GM18511 (cell line): ENCODE results near the gene ADAT1.
A peak's percentile ranks its signal among the peaks of the same experiment; 100 is the strongest.
"Not testable (repeated sequence)": the region's sequence is repeated elsewhere in the genome, so short reads cannot be mapped to it uniquely, and the experiment has no call there.

ENCODE experiments used
- ATAC-seq: cut with Tn5 transposase; IDR thresholded peaks from one replicate; pipeline ENCODE4 v1.9.1; 2021; ENCODE audit warnings: mild to moderate bottlenecking, moderate library complexity; ENCODE audit not compliant: unreplicated experiment

Gene ADAT1

DNA sequence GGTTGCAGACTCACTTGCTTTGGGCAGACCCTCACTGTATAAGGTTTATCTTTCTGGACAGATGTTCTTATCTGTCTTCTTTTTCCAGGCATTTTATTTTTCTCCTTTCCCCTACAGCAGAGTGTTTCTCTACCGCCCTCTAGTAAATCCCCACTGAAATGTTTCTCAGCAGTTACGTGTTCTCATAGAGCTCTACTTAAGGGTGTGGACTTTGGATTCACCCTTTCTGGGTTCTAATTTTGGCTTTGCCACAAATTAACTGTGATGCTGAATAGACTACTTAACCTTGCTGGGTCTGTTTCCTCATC lies 2.0 kb downstream of the ADAT1 start:
- ATAC-seq = no peak

DNA sequence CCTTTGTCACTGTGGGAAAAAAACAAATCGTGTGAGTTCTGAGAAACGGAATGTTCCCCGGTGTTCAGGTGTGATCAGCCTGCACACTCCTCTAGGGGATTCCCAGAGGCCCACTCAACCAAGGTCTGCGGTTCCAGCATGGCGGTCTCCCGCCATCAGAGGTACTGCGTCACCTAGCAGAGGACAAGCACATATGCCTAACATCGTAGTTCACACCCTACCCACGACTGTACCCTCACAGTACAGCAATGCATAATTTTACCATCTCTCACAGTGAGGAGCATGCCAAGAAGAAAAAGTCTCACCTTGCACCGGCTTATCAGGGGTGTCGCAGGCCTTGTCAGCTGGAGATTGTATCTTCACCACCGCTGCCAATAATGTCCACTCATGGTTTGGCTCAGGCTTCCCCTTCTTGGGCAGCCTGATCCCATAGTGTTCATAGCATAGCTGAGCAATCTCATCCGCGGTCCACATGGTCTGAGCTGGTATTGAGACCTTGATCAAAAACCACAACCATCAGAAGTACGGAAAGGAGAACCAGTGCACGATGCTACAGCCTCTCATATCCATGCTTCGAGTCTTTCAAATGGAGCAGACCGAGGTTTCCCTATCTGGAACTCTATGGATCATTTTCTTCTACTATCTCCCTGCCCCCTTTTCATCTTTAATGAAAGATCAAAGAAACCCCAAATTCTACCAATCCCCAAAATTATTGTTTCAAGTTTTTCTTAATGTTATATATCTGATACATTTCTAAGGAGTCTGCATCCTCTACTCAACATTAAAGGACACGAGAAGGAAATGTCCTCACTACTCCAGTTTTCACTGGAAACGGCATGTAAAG lies 2.5 kb downstream of the ADAT1 start:
- no peak for ATAC-seq

DNA sequence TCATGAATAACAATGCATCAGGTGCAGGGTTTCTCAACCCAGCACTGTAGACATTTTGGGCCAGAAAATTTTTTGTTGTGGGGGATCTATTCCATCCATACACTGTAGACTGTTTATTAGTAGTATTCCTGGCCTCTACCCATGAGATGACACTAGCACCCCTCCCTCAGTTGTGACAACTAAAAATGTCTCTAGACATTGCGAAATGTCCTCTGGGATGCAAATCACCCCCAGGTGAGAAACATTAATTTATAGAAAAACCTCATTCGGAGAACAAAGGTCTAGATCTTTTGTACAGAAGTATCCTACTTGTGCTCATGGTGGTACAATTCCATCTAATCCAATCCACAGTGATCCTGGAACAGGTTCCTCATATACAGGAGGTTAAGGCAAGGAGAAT lies 4.3 kb downstream of the ADAT1 start:
- no peak for ATAC-seq

DNA sequence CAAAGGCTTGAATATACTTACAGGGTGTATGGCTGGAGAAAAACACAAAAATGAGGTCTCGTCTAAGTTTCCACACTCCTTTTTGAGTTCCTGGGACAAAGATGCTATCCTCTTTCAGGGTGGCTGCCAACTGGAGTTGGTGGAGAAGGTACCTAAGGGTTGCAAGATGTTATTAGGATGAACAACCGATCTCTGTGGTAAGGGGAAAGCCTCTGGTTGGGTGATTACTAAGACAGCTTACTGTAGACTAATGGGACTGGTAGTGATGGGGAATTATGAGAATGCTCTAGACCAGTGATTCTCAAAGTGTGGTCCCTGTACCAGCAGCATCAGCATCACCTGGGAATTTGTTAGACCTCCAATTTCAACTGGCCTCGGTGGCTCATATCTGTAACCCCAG lies 6.0 kb downstream of the ADAT1 start:
- ATAC-seq = no peak

DNA sequence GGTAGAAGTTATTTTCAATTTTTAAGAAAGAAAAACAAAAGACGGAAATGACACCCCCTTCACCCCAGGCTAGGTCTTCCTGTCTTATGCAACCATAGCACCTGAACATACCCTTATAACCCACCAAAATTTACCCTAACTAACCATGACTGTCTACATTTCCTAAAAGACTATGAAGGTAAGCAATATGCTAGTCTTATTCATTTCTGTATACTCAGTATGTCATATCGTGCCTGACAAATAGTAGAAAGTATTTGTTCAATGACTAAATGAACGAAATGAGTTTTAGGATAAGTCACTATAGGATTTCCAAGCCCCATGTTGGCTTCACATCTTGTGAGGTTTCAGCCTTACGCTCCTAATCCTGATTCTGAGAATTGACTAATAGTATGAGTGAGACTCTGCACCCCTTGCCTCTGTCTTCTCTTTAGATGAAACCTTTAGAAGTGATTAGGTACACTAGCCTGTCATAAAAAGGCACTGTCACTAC lies 6.5 kb downstream of the ADAT1 start:
- ATAC-seq = no peak

DNA sequence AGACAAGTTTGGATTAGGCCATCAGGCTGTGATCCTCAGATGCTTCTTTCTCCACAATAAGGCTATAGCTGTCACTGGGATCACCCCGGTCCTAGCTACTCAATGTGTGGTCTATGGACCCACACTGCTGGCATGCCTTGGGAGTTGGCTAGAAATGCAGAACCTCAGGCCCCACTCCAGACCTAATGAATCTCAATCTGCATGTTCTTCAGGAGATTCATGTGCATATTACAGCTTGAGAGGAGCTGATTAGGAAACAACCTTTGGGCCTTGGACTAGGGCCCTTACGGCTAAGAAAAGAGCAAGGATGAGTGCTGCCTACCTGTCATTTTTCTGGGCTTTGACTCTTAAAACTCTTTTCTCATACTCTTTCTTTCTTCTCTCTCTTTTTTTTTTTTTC lies 7.5 kb downstream of the ADAT1 start:
- no peak for ATAC-seq

DNA sequence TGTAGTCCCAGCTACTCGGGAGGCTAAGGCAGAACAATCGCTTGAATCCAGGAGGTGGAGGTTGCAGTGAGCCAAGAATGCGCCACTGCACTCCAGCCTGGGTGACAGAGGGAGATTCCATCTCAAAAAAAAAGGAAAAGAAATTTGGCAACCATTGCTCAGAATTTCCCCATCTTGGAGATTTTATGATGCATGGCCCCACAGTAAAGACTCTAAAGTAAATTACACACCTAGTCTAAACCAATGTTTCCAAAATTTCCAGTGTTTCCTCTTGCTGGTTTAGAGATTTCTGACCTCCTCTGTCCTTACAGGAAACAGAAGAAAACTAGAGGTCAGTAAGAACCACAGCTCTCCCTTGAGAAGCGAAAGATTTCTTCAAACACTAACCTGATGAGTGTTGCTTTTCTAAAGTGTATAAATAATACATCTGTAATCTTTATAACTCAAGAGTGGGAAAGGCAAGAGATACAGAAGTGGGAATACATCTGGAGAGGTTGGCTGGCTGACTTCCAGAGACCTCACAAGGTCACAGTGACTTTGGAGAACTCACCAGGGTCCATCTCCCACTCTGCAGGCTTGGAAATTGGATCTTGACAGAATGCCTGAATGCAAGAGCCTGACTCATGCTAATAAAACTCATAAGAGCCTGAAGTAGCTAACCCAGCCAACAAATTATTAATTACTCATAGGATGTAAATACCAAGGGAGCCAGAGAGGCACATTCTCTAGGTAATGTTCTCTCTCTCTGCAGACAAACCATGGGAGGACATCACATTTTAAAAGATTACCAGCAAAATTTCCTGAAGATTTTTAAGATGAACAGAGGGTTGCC lies 8.8 kb downstream of the ADAT1 start:
- no peak for ATAC-seq

DNA sequence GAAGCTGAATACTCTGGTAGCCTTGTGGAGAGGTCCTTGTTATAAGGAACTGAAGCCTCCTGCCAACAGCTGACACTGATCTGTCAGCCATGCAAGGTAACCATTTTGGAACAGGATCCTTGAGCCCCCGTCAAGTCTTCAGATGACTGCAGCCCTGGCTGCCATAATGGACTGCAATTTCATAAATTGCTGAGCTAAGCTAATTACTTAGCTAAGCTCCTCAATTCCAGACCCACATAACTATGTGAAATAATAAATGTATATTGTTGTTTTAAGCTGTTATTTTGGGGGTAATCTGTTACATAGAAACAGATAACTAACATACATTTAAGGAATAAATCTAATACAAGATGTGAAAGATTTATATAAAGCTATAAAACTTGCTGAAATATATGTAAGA lies 16.6 kb downstream of the ADAT1 start:
- ATAC-seq = no peak

DNA sequence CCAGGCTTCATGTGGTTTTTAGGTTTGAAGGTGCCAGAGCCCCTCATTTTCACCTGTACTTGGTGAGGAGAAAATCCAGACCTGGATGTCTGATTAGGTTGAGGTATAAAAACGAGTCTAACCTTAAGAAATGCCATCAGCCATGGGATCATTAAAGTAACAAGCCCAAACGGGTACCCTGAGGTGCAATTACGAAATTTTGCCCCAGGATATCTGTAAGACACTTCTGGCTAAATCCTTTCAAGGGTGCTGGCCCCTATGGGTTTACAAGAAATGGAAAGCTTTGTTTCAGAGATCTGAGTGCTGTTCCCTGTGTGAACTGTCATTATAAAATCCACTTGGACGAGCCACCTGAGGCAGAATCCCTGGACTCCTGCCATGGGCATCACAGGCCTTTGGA lies 19.8 kb downstream of the ADAT1 start:
- ATAC-seq = no peak

DNA sequence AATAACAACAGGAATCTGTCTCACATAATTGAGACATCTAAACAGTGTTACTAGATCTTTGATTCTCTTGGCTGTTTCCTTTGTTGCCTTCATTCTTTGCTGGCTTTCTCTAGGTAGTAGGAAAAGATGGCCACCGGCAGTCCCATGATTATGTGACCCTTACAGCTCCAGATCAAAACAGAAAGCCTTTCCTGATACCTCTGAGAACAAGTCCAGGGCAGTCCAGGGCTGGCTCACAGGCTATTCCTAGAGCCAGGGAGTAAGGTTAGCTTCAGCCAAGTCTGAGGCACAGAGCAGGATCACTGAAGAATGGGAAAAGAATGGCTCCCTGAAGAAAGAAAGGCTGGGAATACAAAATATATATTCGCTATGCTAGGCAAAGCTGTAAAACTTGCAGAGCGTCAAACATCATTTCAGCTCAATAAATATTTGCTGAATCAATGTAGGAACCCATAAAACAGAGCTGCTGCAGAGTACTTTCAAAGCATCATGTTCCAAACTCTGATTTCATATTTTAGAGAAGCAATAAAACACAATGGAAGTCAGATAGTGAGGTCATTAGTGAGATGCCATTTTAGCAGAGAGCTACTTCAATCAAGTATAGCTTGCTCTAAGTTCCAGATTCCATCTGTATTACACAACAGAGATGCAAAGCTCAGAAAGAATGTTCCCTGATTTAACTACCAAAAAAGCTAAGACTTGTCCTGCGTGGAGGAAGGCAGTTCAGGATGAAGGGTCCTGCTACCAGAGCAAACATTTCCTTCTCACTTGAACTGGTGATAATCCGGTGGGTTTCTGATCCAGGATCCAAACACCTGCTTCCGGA lies 23.4 kb downstream of the ADAT1 start:
- ATAC-seq = no peak

DNA sequence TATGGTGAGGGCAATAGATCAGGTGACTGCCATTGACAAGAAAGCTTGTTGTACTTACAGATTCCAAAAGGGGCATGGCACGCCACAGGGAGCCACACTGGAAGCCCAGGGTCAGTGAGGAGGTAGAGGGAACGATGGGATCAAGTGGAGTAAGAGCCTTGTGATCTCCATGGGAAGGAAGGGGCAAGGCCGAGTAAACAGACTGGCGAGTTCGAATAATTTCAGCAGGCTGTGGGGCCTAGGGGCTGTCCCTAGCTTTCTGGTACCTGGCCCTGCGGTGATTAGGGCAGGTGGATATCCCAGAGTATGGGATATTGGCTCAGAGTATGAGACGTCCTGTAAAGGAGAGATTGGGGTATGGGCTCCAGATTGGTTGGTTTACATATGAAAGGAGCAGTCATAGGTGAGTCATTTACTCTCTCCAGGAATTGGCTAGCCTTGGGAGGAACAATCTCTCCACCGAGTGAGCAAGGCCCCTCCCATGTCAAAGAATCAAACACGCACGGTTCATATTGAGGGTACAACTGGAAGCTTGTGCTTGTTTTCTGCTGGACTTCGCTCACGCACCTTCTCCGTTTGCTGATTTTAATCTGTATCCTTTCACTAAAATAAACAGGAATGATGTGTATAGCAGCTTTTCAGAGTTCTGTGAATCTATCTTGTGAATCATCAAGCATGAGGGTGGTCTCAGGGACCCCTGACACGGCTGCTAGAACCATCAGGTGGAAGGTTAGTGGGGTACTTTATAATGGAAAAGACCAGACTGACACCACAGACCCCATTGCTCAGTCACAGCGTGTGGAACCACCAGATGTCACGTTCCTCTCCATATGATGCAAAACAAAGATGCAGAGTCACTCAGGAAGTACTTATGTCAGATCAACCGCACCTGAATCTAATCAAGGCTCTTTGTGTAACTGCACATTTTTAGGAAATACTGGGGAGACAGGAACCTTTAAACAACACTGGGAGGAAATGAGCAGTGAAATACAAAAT lies 29.0 kb downstream of the ADAT1 start:
- no peak for ATAC-seq

DNA sequence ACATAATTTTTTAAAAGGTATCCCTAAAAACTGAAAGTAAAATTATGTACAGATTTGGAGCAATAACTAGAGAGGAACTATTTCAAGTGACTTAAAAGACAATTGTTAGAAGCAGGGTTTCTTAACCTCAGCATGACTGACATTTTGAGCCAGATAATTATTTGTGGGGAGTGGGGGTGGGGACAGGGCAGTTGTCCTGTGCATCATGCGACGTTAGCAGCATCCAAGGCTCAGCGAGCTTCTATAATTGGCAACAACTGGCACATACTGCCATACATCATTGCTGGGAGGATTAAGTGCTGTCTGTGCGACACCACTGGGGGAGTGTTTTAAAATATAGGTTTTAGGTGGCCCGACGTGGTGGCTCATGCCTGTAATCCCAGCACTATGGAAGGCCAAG lies 29.8 kb downstream of the ADAT1 start:
- no peak for ATAC-seq

DNA sequence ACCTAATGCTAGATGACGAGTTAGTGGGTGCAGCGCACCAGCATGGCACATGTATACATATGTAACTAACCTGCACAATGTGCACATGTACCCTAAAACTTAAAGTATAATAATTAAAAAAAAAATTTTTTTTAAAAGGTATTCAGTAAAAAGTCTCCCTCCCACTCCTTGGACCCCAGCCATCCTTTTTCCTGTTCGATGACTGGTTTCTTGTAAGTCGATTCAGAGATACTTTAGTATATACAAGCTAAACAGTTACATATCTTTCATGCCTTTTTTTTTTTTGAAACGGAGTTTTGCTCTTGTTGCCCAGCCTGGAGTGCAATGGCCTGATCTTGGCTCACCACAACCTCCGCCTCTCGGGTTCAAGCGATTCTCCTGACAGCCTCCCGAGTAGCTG lies 31.2 kb downstream of the ADAT1 start:
- ATAC-seq = not testable (repeated sequence)

DNA sequence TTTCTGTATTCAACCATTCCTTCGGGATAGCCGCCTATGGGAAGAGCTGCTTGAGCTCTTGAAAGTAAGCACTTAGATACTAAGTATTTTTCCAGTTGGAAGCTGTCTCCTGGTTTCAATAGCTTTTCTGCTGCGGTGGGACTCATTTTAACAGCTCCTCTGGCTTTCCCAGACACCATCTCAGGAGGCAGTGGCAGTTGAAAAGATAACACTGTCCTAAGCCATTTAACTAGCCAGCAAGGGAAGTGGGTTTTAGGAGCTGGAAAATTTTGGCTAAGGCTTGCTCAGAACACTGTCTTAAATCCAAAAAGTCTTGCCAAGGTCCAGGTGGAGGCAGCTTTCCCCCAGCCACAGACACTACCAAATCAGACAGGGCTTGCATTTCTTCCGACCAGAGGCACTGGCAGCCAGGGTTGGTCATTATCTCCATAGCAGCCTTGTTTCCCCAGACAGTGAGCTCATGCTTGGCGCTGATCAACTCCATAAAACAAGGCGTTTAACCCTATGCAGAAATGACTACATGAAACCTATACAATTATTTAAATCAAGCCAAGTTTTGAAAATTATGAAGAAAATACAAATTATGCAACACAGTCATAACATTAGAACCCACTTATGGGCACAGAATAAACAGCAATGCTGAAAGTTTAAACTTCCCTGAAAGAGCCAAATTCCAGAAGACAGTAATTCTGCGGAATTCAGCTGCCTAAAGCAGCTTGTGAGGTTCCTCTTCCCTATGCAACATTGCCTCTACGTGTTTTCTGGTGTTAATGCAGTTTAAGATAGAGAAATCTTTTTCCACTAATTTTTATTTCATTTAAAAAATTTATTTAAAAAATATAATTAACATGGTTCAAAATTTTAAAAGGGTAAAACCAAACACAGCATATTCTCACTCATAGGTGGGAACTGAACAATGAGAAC lies 31.9 kb downstream of the ADAT1 start:
- ATAC-seq = no peak

DNA sequence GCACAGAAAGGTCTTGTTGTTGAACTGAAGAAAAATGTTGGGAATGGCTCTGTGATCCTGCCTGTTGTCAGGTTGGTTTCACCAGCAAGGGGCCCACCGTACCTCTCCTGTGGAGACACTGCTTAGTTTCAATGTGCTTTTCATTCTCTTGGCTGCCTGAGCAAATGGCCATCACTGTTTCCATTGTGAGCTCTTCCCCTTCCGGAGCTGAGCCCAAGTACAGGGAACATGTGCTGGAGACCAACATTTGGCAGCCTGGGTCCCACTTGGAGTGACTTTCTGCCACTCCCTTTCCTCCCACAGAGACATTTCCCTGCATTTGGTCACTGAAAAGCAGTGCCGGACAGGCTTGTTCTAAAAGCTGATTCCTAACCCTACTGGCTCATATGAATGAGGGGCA lies 33.8 kb downstream of the ADAT1 start:
- no peak for ATAC-seq

DNA sequence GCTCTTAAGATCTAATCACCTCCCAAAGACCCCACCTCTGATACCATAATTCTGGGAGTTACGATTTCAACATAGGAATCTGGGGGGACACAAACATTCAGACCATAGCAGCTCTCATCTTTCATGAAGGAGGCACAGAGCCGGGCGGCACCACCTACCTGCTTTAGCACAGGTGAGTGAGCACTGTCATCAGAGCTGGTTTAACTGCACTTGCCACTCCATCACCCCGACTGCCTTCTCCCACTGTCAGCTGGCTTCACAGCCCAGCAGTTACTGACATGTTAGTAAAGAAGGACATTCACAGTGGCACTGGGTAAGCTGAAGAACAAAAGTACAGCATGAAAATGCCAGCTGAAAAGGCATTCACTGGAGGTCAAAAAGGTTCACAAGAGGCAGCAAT lies 34.4 kb downstream of the ADAT1 start:
- ATAC-seq = no peak

DNA sequence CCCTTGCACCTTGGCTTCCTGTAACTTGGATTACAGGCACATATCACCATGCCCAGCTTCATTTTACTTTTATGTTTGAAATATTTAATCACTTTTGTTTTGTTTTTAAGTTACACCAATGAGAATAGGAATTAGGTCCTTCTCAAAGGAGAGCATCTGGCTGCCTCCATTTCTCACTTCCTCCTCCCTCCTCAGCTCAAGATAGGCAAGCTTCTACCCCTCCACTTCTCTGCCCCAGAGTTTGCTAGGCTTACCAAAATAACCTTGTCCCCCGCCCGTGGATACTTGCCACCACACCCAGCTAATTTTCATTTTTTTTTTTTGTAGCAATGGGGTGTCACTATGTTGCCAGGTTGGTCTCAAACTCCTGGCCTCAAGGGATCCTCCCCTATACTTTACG lies 39.0 kb downstream of the ADAT1 start:
- peak; percentile 80 for ATAC-seq

DNA sequence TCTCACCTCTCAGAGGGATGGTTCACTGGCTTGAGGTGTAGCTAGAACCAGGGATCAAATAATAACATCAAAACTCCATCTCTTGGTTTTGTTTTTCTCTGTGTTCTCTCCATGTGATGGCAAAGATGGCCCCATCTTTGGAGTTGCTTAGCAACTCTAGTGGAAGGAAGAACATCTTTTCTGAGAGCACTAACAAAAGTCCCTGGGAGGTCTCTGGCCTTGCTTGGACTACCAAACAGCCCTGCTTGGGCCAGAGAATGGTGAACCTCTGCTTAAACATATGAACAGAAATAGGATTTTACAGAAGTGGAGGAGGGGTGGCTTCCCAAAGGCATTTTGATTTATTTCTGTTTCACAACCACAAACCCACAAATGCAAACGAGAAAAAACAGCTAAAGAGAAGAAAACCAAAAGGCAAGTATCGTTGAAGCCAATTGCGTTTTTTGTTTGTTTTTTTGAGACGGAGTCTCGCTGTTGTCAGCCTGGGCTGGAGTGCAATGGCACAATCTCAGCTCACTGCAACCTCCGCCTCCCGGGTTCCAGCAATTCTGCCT lies 43.7 kb downstream of the ADAT1 start:
- no peak for ATAC-seq

DNA sequence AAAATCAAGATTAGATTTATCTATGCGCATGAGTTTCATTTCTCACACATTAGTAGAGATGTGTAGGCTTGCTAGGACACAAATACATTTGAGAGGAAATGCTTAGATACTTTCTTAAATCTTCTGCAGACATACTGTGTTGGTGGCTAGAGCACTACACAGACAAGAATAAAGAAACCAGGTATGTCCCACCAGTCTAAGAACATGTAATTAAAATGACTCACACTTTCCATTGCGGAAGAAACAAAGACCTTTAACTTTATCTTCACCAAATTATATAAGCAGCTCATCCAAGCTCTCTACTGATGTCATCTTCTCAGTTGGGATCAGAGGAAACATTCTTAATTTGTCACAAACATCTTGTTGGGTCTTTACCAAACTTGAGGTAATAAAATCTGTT lies 44.4 kb downstream of the ADAT1 start:
- no peak for ATAC-seq
